ENCODE measurements around the gene POLR2A.
"Not testable (repeated sequence)": the region's sequence is repeated elsewhere in the genome, so short reads cannot be mapped to it uniquely, and the experiment has no call there.

The POLR2A gene

GRCh38 chr17:7479213-7480088, 4.7 kb upstream of the POLR2A start, which contains the start of gene ZBTB4:
Gene ZBTB4, minus strand, starts transcription at chr17:7479631. Its CDS starts 12,830 bp downstream, at chr17:7466801.
- Histone ChIP-seq H3K4me2 (ENCODE audit: low read length) (peak within 1 kb of the TSS; percentile 86), H3K4me3 (ENCODE audit: low read depth, low read length) (peak within 1 kb of the TSS; percentile 77), H3K27me3 (ENCODE audit: control insufficient read depth, insufficient read depth, low read length) (no peaks in the 10 kb centered on the region), H3K9ac (peak within 1 kb of the TSS; percentile 99), H3K4me1 (peaks cover 29% of the 10 kb centered on the region), H3K9me3 (ENCODE audit: control insufficient read depth, low read length) (no peaks in the 10 kb centered on the region), H2AFZ (peak within 1 kb of the TSS; percentile 92), H3K36me3 (ENCODE audit: control insufficient read depth, insufficient read depth, low read length) (no peaks in the 10 kb centered on the region), H3K27ac (peak within 1 kb of the TSS; percentile 99), H3K79me2 (peaks cover 58% of the 10 kb centered on the region)
- TF ChIP-seq, protein P1, sequence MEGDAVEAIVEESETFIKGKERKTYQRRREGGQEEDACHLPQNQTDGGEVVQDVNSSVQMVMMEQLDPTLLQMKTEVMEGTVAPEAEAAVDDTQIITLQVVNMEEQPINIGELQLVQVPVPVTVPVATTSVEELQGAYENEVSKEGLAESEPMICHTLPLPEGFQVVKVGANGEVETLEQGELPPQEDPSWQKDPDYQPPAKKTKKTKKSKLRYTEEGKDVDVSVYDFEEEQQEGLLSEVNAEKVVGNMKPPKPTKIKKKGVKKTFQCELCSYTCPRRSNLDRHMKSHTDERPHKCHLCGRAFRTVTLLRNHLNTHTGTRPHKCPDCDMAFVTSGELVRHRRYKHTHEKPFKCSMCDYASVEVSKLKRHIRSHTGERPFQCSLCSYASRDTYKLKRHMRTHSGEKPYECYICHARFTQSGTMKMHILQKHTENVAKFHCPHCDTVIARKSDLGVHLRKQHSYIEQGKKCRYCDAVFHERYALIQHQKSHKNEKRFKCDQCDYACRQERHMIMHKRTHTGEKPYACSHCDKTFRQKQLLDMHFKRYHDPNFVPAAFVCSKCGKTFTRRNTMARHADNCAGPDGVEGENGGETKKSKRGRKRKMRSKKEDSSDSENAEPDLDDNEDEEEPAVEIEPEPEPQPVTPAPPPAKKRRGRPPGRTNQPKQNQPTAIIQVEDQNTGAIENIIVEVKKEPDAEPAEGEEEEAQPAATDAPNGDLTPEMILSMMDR (IDR thresholded peaks at IDR 0.05) = no peak

- peaks cover 29% of the 10 kb centered on the region for H3K4me1 ChIP-seq
- H3K79me2 ChIP-seq = peaks cover 54% of the 10 kb centered on the region
- peak overlapping the region; percentile 92 for H2AFZ ChIP-seq
- H3K36me3 ChIP-seq (ENCODE audit: control insufficient read depth, insufficient read depth, low read length) = no peaks in the 10 kb centered on the region
- peak overlapping the region; percentile 77 for H3K4me3 ChIP-seq (ENCODE audit: low read depth, low read length)
- TF ChIP-seq, protein P1 (IDR thresholded peaks at IDR 0.05) = no peak
- H3K27ac ChIP-seq = peak overlapping the region; percentile 99
- H3K9me3 ChIP-seq (ENCODE audit: control insufficient read depth, low read length) = no peaks in the 10 kb centered on the region
- H3K9ac ChIP-seq = peak overlapping the region; percentile 98
- no peaks in the 10 kb centered on the region for H3K27me3 ChIP-seq (ENCODE audit: control insufficient read depth, insufficient read depth, low read length)
- peak overlapping the region; percentile 86 for H3K4me2 ChIP-seq (ENCODE audit: low read length)
These were observed 4.1 kb upstream of the POLR2A start for GRCh38 chr17:7480089-7480384.

GRCh38 chr17:7481275-7481674, 2.9 kb upstream of the POLR2A start, which contains the start of gene SLC35G6:
Gene SLC35G6, plus strand, starts transcription at chr17:7481446. Its CDS starts 71 bp downstream, at chr17:7481517.
- not testable (repeated sequence) for H3K9ac ChIP-seq; H3K9me3 ChIP-seq (ENCODE audit: control insufficient read depth, low read length); H3K27me3 ChIP-seq (ENCODE audit: control insufficient read depth, insufficient read depth, low read length); H3K36me3 ChIP-seq (ENCODE audit: control insufficient read depth, insufficient read depth, low read length)
- Histone ChIP-seq H3K4me3 (ENCODE audit: low read depth, low read length) (peak within 1 kb of the TSS; percentile 77), H2AFZ (peak within 1 kb of the TSS; percentile 92), H3K4me1 (peaks cover 26% of the 10 kb centered on the region), H3K27ac (peak within 1 kb of the TSS; percentile 99), H3K4me2 (ENCODE audit: low read length) (peak within 1 kb of the TSS; percentile 86), H3K79me2 (peaks cover 49% of the 10 kb centered on the region)

- Histone ChIP-seq H3K27ac (peak overlapping the region; percentile 99), H3K4me1 (peaks cover 18% of the 10 kb centered on the region), H3K79me2 (peaks cover 44% of the 10 kb centered on the region)
- H2AFZ ChIP-seq; H3K4me3 ChIP-seq (ENCODE audit: low read depth, low read length); H3K4me2 ChIP-seq (ENCODE audit: low read length); H3K27me3 ChIP-seq (ENCODE audit: control insufficient read depth, insufficient read depth, low read length); H3K9ac ChIP-seq; H3K36me3 ChIP-seq (ENCODE audit: control insufficient read depth, insufficient read depth, low read length); H3K9me3 ChIP-seq (ENCODE audit: control insufficient read depth, low read length): not testable (repeated sequence)
These were observed 2.1 kb upstream of the POLR2A start for GRCh38 chr17:7481842-7482741.

GRCh38 chr17:7482742-7483088, 1.5 kb upstream of the POLR2A start:
- Histone ChIP-seq H3K4me3 (ENCODE audit: low read depth, low read length) (peak overlapping the region; percentile 97), H3K27ac (peak overlapping the region; percentile 98), H3K4me2 (ENCODE audit: low read length) (peak overlapping the region; percentile 100)

More at GRCh38 chr17:7482742-7483088, 1.5 kb upstream of the POLR2A start:
- H2AFZ ChIP-seq; H3K9me3 ChIP-seq (ENCODE audit: control insufficient read depth, low read length); H3K27me3 ChIP-seq (ENCODE audit: control insufficient read depth, insufficient read depth, low read length); H3K9ac ChIP-seq; H3K36me3 ChIP-seq (ENCODE audit: control insufficient read depth, insufficient read depth, low read length): not testable (repeated sequence)
- H3K4me1 ChIP-seq = peaks cover 15% of the 10 kb centered on the region
- peaks cover 48% of the 10 kb centered on the region for H3K79me2 ChIP-seq
